CD14-positive monocyte (primary cell): ENCODE data around the gene THRA. TPM values are rescaled to one million over a fixed set of nuclear protein-coding genes. Genes with fewer than 3 reads are reported as not detected.
A peak's percentile ranks its signal among the peaks of the same experiment; 100 is the strongest.

Experiments
- DNase-seq, 3 donors: peaks; one replicate each; pipeline ENCODE4 v3.0.0-alpha.2; 2011 to 2022
- H2AFZ ChIP-seq: 2 replicates; pipeline ENCODE4 v1.6.0; 2012; ENCODE audit warnings: mild to moderate bottlenecking, low read depth, low read length, inconsistent platforms; ENCODE audit not compliant: insufficient read depth, poor library complexity, severe bottlenecking
- H3K27ac ChIP-seq, 2 donors: 1 replicate in 1 of 2; 2 replicates in 1 of 2; pipeline ENCODE4 v1.5.1; 2012 to 2013; ENCODE audit warnings: low read length in 2 of 2, control low read depth in 1 of 2, inconsistent platforms in 1 of 2, low read depth in 1 of 2, mild to moderate bottlenecking in 1 of 2
- H3K27me3 ChIP-seq, 2 donors: one replicate each; pipeline versions ENCODE4 v1.6.0 to v1.6.1; 2011 to 2013; ENCODE audit warnings: low read length in 2 of 2; ENCODE audit not compliant: control insufficient read depth in 2 of 2, insufficient read depth in 2 of 2
- H3K36me3 ChIP-seq, 2 donors: replicated peaks in 1 of 2; 1 replicate in 1 of 2; 2 replicates in 1 of 2; pipeline versions ENCODE4 v1.5.1 to v1.6.1; 2012 to 2013; ENCODE audit warnings: low read length in 2 of 2, control low read depth in 1 of 2, inconsistent platforms in 1 of 2, mild to moderate bottlenecking in 1 of 2; ENCODE audit not compliant: insufficient read depth in 2 of 2, control insufficient read depth in 1 of 2
- H3K4me1 ChIP-seq, 2 donors: 1 replicate in 1 of 2; 2 replicates in 1 of 2; pipeline versions ENCODE4 v1.5.1 to v1.6.1; 2012 to 2013; ENCODE audit warnings: low read length in 2 of 2, control low read depth in 1 of 2, inconsistent platforms in 1 of 2, mild to moderate bottlenecking in 1 of 2, moderate library complexity in 1 of 2; ENCODE audit not compliant: insufficient read depth in 2 of 2, control insufficient read depth in 1 of 2
- H3K4me2 ChIP-seq: replicated peaks from 2 replicates; pipeline ENCODE3; 2012; ENCODE audit warnings: low read length, moderate library complexity, mild to moderate bottlenecking; ENCODE audit not compliant: poor library complexity, severe bottlenecking; ENCODE audit errors: extremely low read depth
- H3K4me3 ChIP-seq, 3 experiments: fragments of 200-600 bp in 1 of 3; sonication (generic) in 1 of 3; replicated peaks in 1 of 3; 1 replicate in 2 of 3; 2 replicates in 1 of 3; pipeline ENCODE4 v1.5.1; 2011 to 2013; ENCODE audit warnings: low read length in 3 of 3, mild to moderate bottlenecking in 3 of 3, control low read depth in 2 of 3, low read depth in 2 of 3, inconsistent platforms in 1 of 3, moderate library complexity in 1 of 3
- H3K79me2 ChIP-seq: 2 replicates; pipeline ENCODE4 v1.6.0; 2012; ENCODE audit warnings: mild to moderate bottlenecking, control low read depth, inconsistent platforms, low read length, moderate library complexity; ENCODE audit not compliant: insufficient read depth
- H3K9ac ChIP-seq: 2 replicates; pipeline ENCODE4 v1.6.0; 2017; ENCODE audit warnings: low read length, mild to moderate bottlenecking; ENCODE audit not compliant: insufficient read depth, poor library complexity, severe bottlenecking
- H3K9me3 ChIP-seq, 2 donors: replicated peaks in 1 of 2; 1 replicate in 1 of 2; 2 replicates in 1 of 2; pipeline versions ENCODE4 v1.5.1 to v1.6.1; 2012 to 2013; ENCODE audit warnings: low read length in 2 of 2, control low read depth in 1 of 2; ENCODE audit not compliant: control insufficient read depth in 1 of 2, insufficient read depth in 1 of 2
- H4K20me1 ChIP-seq: 2 replicates; pipeline ENCODE4 v1.6.0; 2012; ENCODE audit warnings: mild to moderate bottlenecking, low read length, control low read depth, moderate library complexity; ENCODE audit not compliant: insufficient read depth
- H3K27ac Mint-ChIP-seq, 7 donors: one replicate each; pipeline ENCODE4 v1.8.0; 2020; ENCODE audit warnings: mild to moderate bottlenecking in 7 of 7, mixed read lengths in 7 of 7, moderate library complexity in 6 of 7, inconsistent platforms in 2 of 7
- H3K27me3 Mint-ChIP-seq, 3 donors: one replicate each; pipeline ENCODE4 v1.8.0; 2021 to 2022; ENCODE audit warnings: low read depth in 3 of 3, mild to moderate bottlenecking in 3 of 3, mixed read lengths in 3 of 3, moderate library complexity in 3 of 3, inconsistent platforms in 1 of 3
- H3K36me3 Mint-ChIP-seq, 2 donors: one replicate each; pipeline ENCODE4 v1.8.0; 2020; ENCODE audit warnings: mixed read lengths in 2 of 2, inconsistent platforms in 1 of 2, mild to moderate bottlenecking in 1 of 2
- H3K4me1 Mint-ChIP-seq: one replicate; pipeline ENCODE4 v1.8.0; 2020; ENCODE audit warnings: mild to moderate bottlenecking, mixed read lengths
- H3K4me3 Mint-ChIP-seq, 2 donors: one replicate each; pipeline ENCODE4 v1.8.0; 2020; ENCODE audit warnings: mild to moderate bottlenecking in 2 of 2, mixed read lengths in 2 of 2, moderate library complexity in 1 of 2
- H3K9me3 Mint-ChIP-seq, 7 donors: one replicate each; pipeline ENCODE4 v1.8.0; 2020 to 2022; ENCODE audit warnings: mixed read lengths in 7 of 7, mild to moderate bottlenecking in 6 of 7, moderate library complexity in 6 of 7, inconsistent platforms in 2 of 7
- WGBS: methylation state at CpG from one replicate; pipeline ENCODE4 v1.1.5; 2013; ENCODE audit warnings: missing lambda C conversion rate; ENCODE audit not compliant: insufficient coverage; 5-methylcytosine and 5-hydroxymethylcytosine counted together
- intact Hi-C, 2 donors: fragments of 100-400 bp; cut with micrococcal nuclease; formaldehyde crosslinking; loops; one replicate each; pipeline versions ENCODE4 v1.15.0 to v1.15.1; 2023
- polyA plus RNA-seq, 3 donors: library from polyadenylated mRNA; depleted of rRNA in 1 of 3; unstranded in 2 of 3; stranded (reverse) in 1 of 3; fragments of 300-500 nt in 2 of 3; fragments of >200 nt in 1 of 3; fragmentation: Illumina TruSeq in 2 of 3; gene quantifications; 1 replicate in 2 of 3; 2 replicates in 1 of 3; pipeline ENCODE4 v1.2.3, GENCODE V29; 2012 to 2021
- TF ChIP-seq, protein P1 (sequence below): fragments of 200-600 bp; IDR thresholded peaks from one replicate; pipeline ENCODE4 v1.8.0; 2022; ENCODE audit warnings: antibody characterized with exemption, mild to moderate bottlenecking

The THRA gene
- polyA plus RNA-seq, 3 donors, result 2.5 to 7.5 (median 3.8) TPM

DNA sequence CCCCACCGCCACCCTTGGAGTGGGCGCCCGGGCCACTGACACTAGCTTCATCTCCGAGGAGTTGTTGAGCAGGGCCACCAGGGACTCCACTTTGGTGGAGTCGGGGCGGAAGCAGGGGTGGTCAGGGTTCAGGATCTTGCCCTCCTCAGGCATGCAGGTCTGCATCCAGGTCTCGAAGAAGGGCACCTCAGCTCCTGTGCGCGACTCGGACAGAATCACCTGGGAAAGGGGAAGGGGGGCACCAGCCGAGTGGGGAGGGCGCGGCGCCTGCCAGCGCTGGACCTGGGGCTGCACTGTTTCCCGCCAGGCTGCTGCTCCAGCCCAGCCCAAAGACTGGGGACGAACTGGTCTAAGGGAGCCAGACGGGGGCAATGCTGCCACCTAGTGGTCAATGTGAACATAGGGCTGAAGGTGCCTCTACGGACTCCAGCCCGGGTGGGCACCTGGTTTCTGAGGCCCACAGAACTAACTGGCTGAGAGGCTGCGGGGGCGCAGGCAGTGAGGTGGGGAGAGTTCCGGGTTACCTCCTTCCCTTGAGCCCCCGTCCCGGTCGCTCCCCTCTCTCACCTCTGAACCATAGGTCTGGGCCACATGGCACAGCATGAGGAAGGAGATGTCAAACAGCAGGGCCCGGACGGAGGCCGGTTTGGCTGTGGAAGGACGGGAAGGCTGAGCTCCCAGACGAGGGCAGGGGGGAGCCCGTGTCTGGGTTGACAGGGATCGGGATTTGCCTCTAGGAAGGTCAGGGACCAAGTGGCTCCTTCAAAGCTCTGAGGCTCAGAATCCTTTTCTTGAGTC is 35.8 kb upstream of the THRA start:
- Histone ChIP-seq H3K4me3 (no peak overlapping the region), H3K9ac (no peak overlapping the region), H3K4me2 (no peak overlapping the region), H2AFZ (no peak overlapping the region), H3K79me2 (no peaks in the 10 kb centered on the region), H3K27ac (no peak overlapping the region), H3K9me3 (no peaks in the 10 kb centered on the region), H3K36me3 (peaks cover 70 to 94% of the 10 kb centered on the region in 2 donors), H3K4me1 (no peaks in the 10 kb centered on the region), H4K20me1 (no peaks in the 10 kb centered on the region), H3K27me3 (no peaks in the 10 kb centered on the region)
- no peaks in the 10 kb centered on the region for H3K4me1 Mint-ChIP-seq
- intact Hi-C loops, result no loop called here
- peak; percentile 50 to 78 (median 67) for DNase-seq
- peaks cover 70 to 81% of the 10 kb centered on the region in 2 donors for H3K36me3 Mint-ChIP-seq
- H3K9me3 Mint-ChIP-seq, result no peaks in the 10 kb centered on the region
- peak overlapping the region in 1 of 7 donors; percentile 54 for H3K27ac Mint-ChIP-seq
- WGBS, result 57% methylated on average over 31 of the region's 33 CpGs
- no peaks in the 10 kb centered on the region for H3K27me3 Mint-ChIP-seq
- TF ChIP-seq, protein P1, sequence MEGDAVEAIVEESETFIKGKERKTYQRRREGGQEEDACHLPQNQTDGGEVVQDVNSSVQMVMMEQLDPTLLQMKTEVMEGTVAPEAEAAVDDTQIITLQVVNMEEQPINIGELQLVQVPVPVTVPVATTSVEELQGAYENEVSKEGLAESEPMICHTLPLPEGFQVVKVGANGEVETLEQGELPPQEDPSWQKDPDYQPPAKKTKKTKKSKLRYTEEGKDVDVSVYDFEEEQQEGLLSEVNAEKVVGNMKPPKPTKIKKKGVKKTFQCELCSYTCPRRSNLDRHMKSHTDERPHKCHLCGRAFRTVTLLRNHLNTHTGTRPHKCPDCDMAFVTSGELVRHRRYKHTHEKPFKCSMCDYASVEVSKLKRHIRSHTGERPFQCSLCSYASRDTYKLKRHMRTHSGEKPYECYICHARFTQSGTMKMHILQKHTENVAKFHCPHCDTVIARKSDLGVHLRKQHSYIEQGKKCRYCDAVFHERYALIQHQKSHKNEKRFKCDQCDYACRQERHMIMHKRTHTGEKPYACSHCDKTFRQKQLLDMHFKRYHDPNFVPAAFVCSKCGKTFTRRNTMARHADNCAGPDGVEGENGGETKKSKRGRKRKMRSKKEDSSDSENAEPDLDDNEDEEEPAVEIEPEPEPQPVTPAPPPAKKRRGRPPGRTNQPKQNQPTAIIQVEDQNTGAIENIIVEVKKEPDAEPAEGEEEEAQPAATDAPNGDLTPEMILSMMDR, result peak; percentile 91
- no peak overlapping the region for H3K4me3 Mint-ChIP-seq

DNA sequence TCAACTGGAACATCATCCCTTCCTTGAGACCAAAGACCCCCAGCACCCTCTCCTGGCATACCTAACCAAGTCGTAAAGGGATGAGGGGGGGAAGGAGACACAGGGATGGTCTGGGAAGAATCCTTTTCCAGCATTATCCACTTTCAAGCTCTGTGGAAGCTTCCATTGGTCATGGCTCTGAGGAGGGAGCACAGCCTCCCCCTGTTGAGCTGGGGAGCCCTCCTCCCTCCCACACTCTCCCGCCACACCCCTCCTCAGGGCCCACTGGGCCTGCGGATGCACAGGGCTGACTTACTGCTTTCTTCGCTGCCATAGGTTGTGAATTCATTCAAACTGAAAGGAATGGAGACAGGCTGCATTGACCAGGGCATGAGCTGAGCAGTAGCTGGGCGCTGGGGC is 35.2 kb upstream of the THRA start:
- H3K4me1 ChIP-seq, result no peaks in the 10 kb centered on the region
- no peak for DNase-seq
- H3K27me3 ChIP-seq, result no peaks in the 10 kb centered on the region
- intact Hi-C loops, result no loop called here
- no peaks in the 10 kb centered on the region for H3K4me1 Mint-ChIP-seq
- no peaks in the 10 kb centered on the region for H3K27me3 Mint-ChIP-seq
- H3K4me3 ChIP-seq, result no peak overlapping the region
- H3K36me3 ChIP-seq, result peaks cover 70 to 94% of the 10 kb centered on the region in 2 donors
- H3K9ac ChIP-seq, result no peak overlapping the region
- no peak overlapping the region for H3K4me3 Mint-ChIP-seq
- no peaks in the 10 kb centered on the region for H3K9me3 Mint-ChIP-seq
- no peak overlapping the region for H3K27ac ChIP-seq
- H3K4me2 ChIP-seq, result no peak overlapping the region
- H3K36me3 Mint-ChIP-seq, result peaks cover 70 to 81% of the 10 kb centered on the region in 2 donors
- H4K20me1 ChIP-seq, result no peaks in the 10 kb centered on the region
- 85% methylated on average over 4 of the region's 5 CpGs for WGBS
- no peak overlapping the region for H3K27ac Mint-ChIP-seq
- no peaks in the 10 kb centered on the region for H3K9me3 ChIP-seq
- no peak overlapping the region for H2AFZ ChIP-seq
- TF ChIP-seq, protein P1, result no peak
- H3K79me2 ChIP-seq, result no peaks in the 10 kb centered on the region
